SK-N-SH (cell line): ENCODE results near the gene RAB7B. TPM values are rescaled to one million over a fixed set of nuclear protein-coding genes. Genes with fewer than 3 reads are reported as not detected.
A peak's percentile ranks its signal among the peaks of the same experiment; 100 is the strongest.

ENCODE experiments used
- CTCF ChIA-PET: fragments of 300-600, 350-600 bp; formaldehyde crosslinking; extraction: SDS; loops from one replicate; lab custom pipeline; 2021; lab: Yijun Ruan, JAX
- POLR2A ChIA-PET: fragments of 350-600 bp; sonication (Branson Sonifier 250); formaldehyde crosslinking; extraction: SDS; loops from one replicate; lab custom pipeline; 2020; ENCODE audit warnings: antibody characterized with exemption, inconsistent platforms; lab: Yijun Ruan, JAX
- DNase-seq: peaks from one replicate; pipeline ENCODE4 v3.0.0; 2012
- H2AFZ ChIP-seq: fragments of 200-600 bp; sonication (generic); 2 replicates; pipeline ENCODE4 v1.8.1; 2016; ENCODE audit warnings: antibody characterized with exemption, mild to moderate bottlenecking, low read depth
- H3F3A ChIP-seq: fragments of 200-600 bp; sonication (generic); replicated peaks from 2 replicates; pipeline ENCODE3; 2016; ENCODE audit warnings: antibody characterized with exemption, mild to moderate bottlenecking; ENCODE audit not compliant: insufficient read depth
- H3K27ac ChIP-seq, 2 experiments: fragments of 200-500 bp in 1 of 2; fragments of 200-600 bp in 1 of 2; sonication (Bioruptor generic) in 1 of 2; sonication (generic), shearing (Covaris generic) in 1 of 2; 2 replicates each; pipeline versions ENCODE4 v1.5.1 to v1.6.1; 2014 to 2016; ENCODE audit warnings: low read depth in 2 of 2, inconsistent platforms in 1 of 2, low read length in 1 of 2, mild to moderate bottlenecking in 1 of 2, mixed read lengths in 1 of 2
- H3K27me3 ChIP-seq: fragments of 200-600 bp; sonication (generic), shearing (Covaris generic); 2 replicates; pipeline ENCODE4 v1.6.1; 2016; ENCODE audit warnings: mixed run types; ENCODE audit not compliant: insufficient read depth
- H3K36me3 ChIP-seq, 2 experiments: fragments of 200-500 bp in 1 of 2; fragments of 200-600 bp in 1 of 2; sonication (Bioruptor generic) in 1 of 2; sonication (generic) in 1 of 2; replicated peaks in 1 of 2; 2 replicates each; pipeline versions ENCODE3 to v1.5.1; 2014 to 2016; ENCODE audit warnings: low read length in 1 of 2, mild to moderate bottlenecking in 1 of 2; ENCODE audit not compliant: insufficient read depth in 2 of 2, control insufficient read depth in 1 of 2
- H3K4me1 ChIP-seq, 2 experiments: fragments of 200-500 bp in 1 of 2; fragments of 200-600 bp in 1 of 2; sonication (Bioruptor generic) in 1 of 2; sonication (generic), shearing (Covaris generic) in 1 of 2; 2 replicates each; pipeline versions ENCODE4 v1.5.1 to v1.6.1; 2014 to 2016; ENCODE audit warnings: low read depth in 1 of 2, low read length in 1 of 2, mixed run types in 1 of 2; ENCODE audit not compliant: insufficient read depth in 2 of 2, control insufficient read depth in 1 of 2
- H3K4me2 ChIP-seq: fragments of 200-600 bp; sonication (generic), shearing (Covaris generic); 2 replicates; pipeline ENCODE4 v1.6.1; 2017; ENCODE audit warnings: mixed run types
- H3K4me3 ChIP-seq, 2 experiments: fragments of 200-500 bp in 1 of 2; fragments of 200-600 bp in 1 of 2; sonication (Bioruptor generic) in 1 of 2; sonication (generic), shearing (Covaris generic) in 1 of 2; 2 replicates each; pipeline versions ENCODE4 v1.5.1 to v1.8.1; 2014 to 2016; ENCODE audit warnings: low read depth in 2 of 2, inconsistent platforms in 1 of 2, low read length in 1 of 2, mild to moderate bottlenecking in 1 of 2, mixed read lengths in 1 of 2, moderate library complexity in 1 of 2
- H3K79me2 ChIP-seq: fragments of 200-600 bp; sonication (generic); 2 replicates; pipeline ENCODE4 v1.8.1; 2017; ENCODE audit warnings: mild to moderate bottlenecking; ENCODE audit not compliant: insufficient read depth
- H3K9ac ChIP-seq: fragments of 200-600 bp; sonication (generic); 2 replicates; pipeline ENCODE4 v1.6.1; 2017; ENCODE audit warnings: mixed run types
- H3K9me2 ChIP-seq: fragments of 200-600 bp; sonication (generic); 2 replicates; pipeline ENCODE4 v1.6.1; 2017; ENCODE audit warnings: mixed run types
- H3K9me3 ChIP-seq: fragments of 200-600 bp; sonication (generic); 2 replicates; pipeline ENCODE4 v1.6.1; 2017; ENCODE audit warnings: mixed run types, mild to moderate bottlenecking, moderate library complexity
- H4K20me1 ChIP-seq: fragments of 200-600 bp; sonication (generic); 2 replicates; pipeline ENCODE4 v1.6.1; 2017; ENCODE audit warnings: mild to moderate bottlenecking, mixed run types; ENCODE audit not compliant: insufficient read depth
- CHD2 ChIP-seq: fragments of 150-350 bp; IDR thresholded peaks from 2 replicates; pipeline ENCODE4 v1.6.1; 2018; ENCODE audit warnings: low read length; ENCODE audit not compliant: partially characterized antibody
- CTCF ChIP-seq: fragments of 200-600 bp; sonication (generic); IDR thresholded peaks from 2 replicates; pipeline ENCODE4 v1.6.1; 2017; ENCODE audit warnings: antibody characterized with exemption, mild to moderate bottlenecking, moderate library complexity
- JUND ChIP-seq: IDR thresholded peaks from 2 replicates; pipeline ENCODE4 v1.4.0; 2012
- NFIC ChIP-seq: IDR thresholded peaks from 2 replicates; pipeline ENCODE4 v1.4.0; 2012; ENCODE audit warnings: borderline replicate concordance
- RAD21 ChIP-seq: IDR thresholded peaks from 2 replicates; pipeline ENCODE4 v1.6.1; 2012; ENCODE audit warnings: mild to moderate bottlenecking, low read length
- RXRA ChIP-seq: IDR thresholded peaks from 2 replicates; pipeline ENCODE4 v1.4.0; 2012; ENCODE audit warnings: low read depth, mild to moderate bottlenecking, borderline replicate concordance
- SMC3 ChIP-seq: IDR thresholded peaks from 2 replicates; pipeline ENCODE4 v1.6.1; 2012; ENCODE audit warnings: low read depth, low read length, improper control_type of control experiment
- WGBS: methylation state at CpG from one replicate; pipeline ENCODE4 v1.1.6; 2017; ENCODE audit warnings: low lambda C conversion rate; 5-methylcytosine and 5-hydroxymethylcytosine counted together
- polyA plus RNA-seq, 3 experiments: library from polyadenylated mRNA; depleted of rRNA; stranded (reverse); fragments of >200 nt; gene quantifications; 2 replicates each; pipeline ENCODE4 v1.2.3, GENCODE V29; 2012

The RAB7B gene
- polyA plus RNA-seq, 1 of the 3 experiments (the other 2 are of a cell fraction), result 0.15 TPM

GRCh38 chr1:205978676-205979075, 24.5 kb downstream of the RAB7B start:
- ChIA-PET CTCF (interaction anchor here (1.2 to 12.5 kb wide), 18 partner anchors 8 to 320 kb away, joined by 3 to 366 read pairs (median 32); partner anchors contain the start of gene SLC26A9), POLR2A (no interaction called here)
- H4K20me1 ChIP-seq, result no peaks in the 10 kb centered on the region
- H3K4me2 ChIP-seq, result no peak overlapping the region
- H3K9me3 ChIP-seq, result no peaks in the 10 kb centered on the region
- no peak overlapping the region for H2AFZ ChIP-seq
- no peaks in the 10 kb centered on the region for H3K36me3 ChIP-seq
- H3K4me1 ChIP-seq, result peaks cover 0 to 12% of the 10 kb centered on the region in 2 experiments; a peak in 1 of 4 replicates
- no peaks in the 10 kb centered on the region for H3K79me2 ChIP-seq
- WGBS, result 59% methylated on average over 6 of the region's 7 CpGs
- no peaks in the 10 kb centered on the region for H3K9me2 ChIP-seq
- H3K4me3 ChIP-seq, result no peak overlapping the region
- no peak for DNase-seq
- TF ChIP-seq RXRA (no peak), CHD2 (no peak), JUND (no peak), NFIC (no peak)
- no peaks in the 10 kb centered on the region for H3F3A ChIP-seq
- no peak overlapping the region for H3K27ac ChIP-seq
- H3K9ac ChIP-seq, result no peak overlapping the region
- no peaks in the 10 kb centered on the region for H3K27me3 ChIP-seq

- Histone ChIP-seq H4K20me1 (no peaks in the 10 kb centered on the region), H2AFZ (no peak overlapping the region), H3K27me3 (no peaks in the 10 kb centered on the region), H3K4me2 (no peak overlapping the region), H3K9me2 (no peaks in the 10 kb centered on the region), H3K27ac (no peak overlapping the region), H3K79me2 (no peaks in the 10 kb centered on the region), H3K4me3 (peak overlapping the region in 1 of 2 experiments; percentile 22; a peak in 1 of 4 replicates), H3K4me1 (peaks cover 0 to 12% of the 10 kb centered on the region in 2 experiments; a peak in 1 of 4 replicates), H3K36me3 (no peaks in the 10 kb centered on the region), H3K9ac (no peak overlapping the region), H3K9me3 (no peaks in the 10 kb centered on the region), H3F3A (no peaks in the 10 kb centered on the region)
- ChIA-PET POLR2A (interaction anchor here (1.0 to 2.2 kb wide), 4 partner anchors 58 to 345 kb away, joined by 3 to 10 read pairs (median 6); partner anchors contain the start of gene ELK4), CTCF (interaction anchor here (0.5 to 12.5 kb wide), 103 partner anchors 9 to 1106 kb away, joined by 3 to 366 read pairs (median 5); partner anchors contain the start of genes AVPR1B, CTSE, RAB29 and RAB7B)
- peak; percentile 82 for DNase-seq
- TF ChIP-seq SMC3 (peak; percentile 98), NFIC (no peak), RAD21 (peak; percentile 96), CTCF (peak; percentile 97)
- 74% methylated on average over 2 of the region's 2 CpGs for WGBS
Measured at GRCh38 chr1:205977402-205978014, 25.7 kb downstream of the RAB7B start.
